A549 (cell line): ENCODE results near the gene NOL7. TPM values are rescaled to one million over a fixed set of nuclear protein-coding genes. Genes with fewer than 3 reads are reported as not detected.
A peak's percentile ranks its signal among the peaks of the same experiment; 100 is the strongest.

ENCODE experiments used
- ATAC-seq, 2 experiments: fragments of 200-7000 bp in 1 of 2; fragments of >200 bp in 1 of 2; cut with Nextera tagmentation in 1 of 2; cut with Tn5 transposase in 1 of 2; 3 replicates each; pipeline versions ENCODE4 v1.8.0 to v1.9.1; 2018 to 2020; ENCODE audit warnings: mild to moderate bottlenecking in 1 of 2, moderate library complexity in 1 of 2
- CTCF ChIA-PET: fragments of 300-600 bp; sonication (Branson Sonifier 250); formaldehyde crosslinking; extraction: SDS; loops from one replicate; lab custom pipeline; 2021; ENCODE audit warnings: antibody characterized with exemption, inconsistent platforms; lab: Yijun Ruan, JAX
- POLR2A ChIA-PET: fragments of 350-600 bp; formaldehyde crosslinking; extraction: SDS; loops from one replicate; lab custom pipeline; 2021; ENCODE audit warnings: antibody characterized with exemption, inconsistent platforms; lab: Yijun Ruan, JAX
- DNase-seq, 2 experiments: peaks; one replicate each; pipeline versions ENCODE4 v3.0.0 to v3.0.0-alpha.2; 2011 to 2016; ENCODE audit warnings: low read depth in 1 of 2, low spot score in 1 of 2
- FAIRE-seq: peaks from 2 replicates; lab custom pipeline; 2011; peaks lifted over from hg19 to GRCh38; lab: Jason Lieb, UNC
- H3K27ac ChIP-seq, 2 experiments: fragments of >200 bp; sonication (Bioruptor Twin); formaldehyde crosslinking; 3 replicates each; pipeline ENCODE4 v1.5.1; 2016 to 2017
- H3K4me1 ChIP-seq: fragments of >200 bp; sonication (Bioruptor Twin); formaldehyde crosslinking; 3 replicates; pipeline ENCODE4 v1.6.1; 2016
- H3K4me2 ChIP-seq: fragments of >200 bp; sonication (Bioruptor Twin); formaldehyde crosslinking; 3 replicates; pipeline ENCODE4 v1.6.1; 2016
- H3K4me3 ChIP-seq: fragments of >200 bp; sonication (Bioruptor Twin); formaldehyde crosslinking; 3 replicates; pipeline ENCODE4 v1.5.1; 2016
- H3K9me3 ChIP-seq: fragments of >200 bp; sonication (Bioruptor Twin); formaldehyde crosslinking; 3 replicates; pipeline ENCODE4 v1.6.1; 2016
- BHLHE40 ChIP-seq: IDR thresholded peaks from 2 replicates; pipeline ENCODE4 v1.6.1; 2012; ENCODE audit warnings: low read depth, low read length, inconsistent platforms
- GATA3 ChIP-seq: IDR thresholded peaks from 2 replicates; pipeline ENCODE4 v1.6.1; 2012; ENCODE audit warnings: borderline replicate concordance
- HOXB5 ChIP-seq: fragments of 250-450 bp; sonication (Bioruptor Pico); IDR thresholded peaks from 2 replicates; pipeline ENCODE4 v1.5.0; 2020; ENCODE audit warnings: mild to moderate bottlenecking, moderate library complexity
- KDM5A ChIP-seq: fragments of 200-600 bp; sonication (generic); IDR thresholded peaks from 2 replicates; pipeline ENCODE4 v1.6.1; 2016; ENCODE audit warnings: antibody characterized with exemption, mild to moderate bottlenecking
- MYC ChIP-seq: IDR thresholded peaks from 2 replicates; pipeline ENCODE4 v1.6.1; 2012; ENCODE audit warnings: mild to moderate bottlenecking, inconsistent platforms, low read length, improper control_type of control experiment, borderline replicate concordance
- PHF8 ChIP-seq: fragments of 200-600 bp; sonication (generic); IDR thresholded peaks from 2 replicates; pipeline ENCODE4 v1.6.1; 2016; ENCODE audit warnings: low read depth, mild to moderate bottlenecking, antibody characterized with exemption, moderate library complexity, borderline replicate concordance
- POLR2A ChIP-seq: IDR thresholded peaks from 2 replicates; pipeline ENCODE4 v1.6.1; 2012; ENCODE audit warnings: mild to moderate bottlenecking, low read length
- REST ChIP-seq: fragments of 200-600 bp; sonication (generic); IDR thresholded peaks from 2 replicates; pipeline ENCODE4 v1.6.1; 2016; ENCODE audit warnings: antibody characterized with exemption, mild to moderate bottlenecking, moderate library complexity
- RFX5 ChIP-seq: fragments of 450-650 bp; IDR thresholded peaks from 2 replicates; pipeline ENCODE4 v1.7.1; 2014; ENCODE audit warnings: antibody characterized with exemption, mild to moderate bottlenecking, moderate library complexity
- WGBS: methylation state at CpG from one replicate; pipeline ENCODE4 v1.1.6; 2017; ENCODE audit errors: missing lambda C conversion rate; 5-methylcytosine and 5-hydroxymethylcytosine counted together
- polyA plus RNA-seq, 4 experiments: library from polyadenylated mRNA; depleted of rRNA in 3 of 4; stranded (reverse); fragments of >200 nt; fragmentation: RNase III in 1 of 4; extraction: RNeasy Plus Mini Kit Qiagen cat#74134 plus additional on column Dnase treatment in 1 of 4; gene quantifications; 2 replicates in 3 of 4; 3 replicates in 1 of 4; pipeline ENCODE4 v1.2.3, GENCODE V29; 2011 to 2017
- TF ChIP-seq, protein P1 (sequence below): fragments of >200 bp; sonication (Bioruptor Twin); formaldehyde crosslinking; IDR thresholded peaks from 3 replicates; pipeline ENCODE4 v1.5.1; 2016
- TF ChIP-seq, protein P2 (sequence below): fragments of >200 bp; sonication (Bioruptor Twin); formaldehyde crosslinking; IDR thresholded peaks from 2 replicates; pipeline ENCODE4 v1.6.1; 2016
- TF ChIP-seq, protein P3 (sequence below): fragments of 450-650 bp; IDR thresholded peaks from 2 replicates; pipeline ENCODE4 v1.6.1; 2014; ENCODE audit warnings: antibody characterized with exemption

NOL7 gene
- polyA plus RNA-seq, 2 of the 4 experiments (the other 2 are of a cell fraction): 75.1 to 85.9 TPM

GRCh38 chr6:13613029-13613594, 2.0 kb upstream of the NOL7 start (continued):
- no peak for TF ChIP-seq REST

DNA sequence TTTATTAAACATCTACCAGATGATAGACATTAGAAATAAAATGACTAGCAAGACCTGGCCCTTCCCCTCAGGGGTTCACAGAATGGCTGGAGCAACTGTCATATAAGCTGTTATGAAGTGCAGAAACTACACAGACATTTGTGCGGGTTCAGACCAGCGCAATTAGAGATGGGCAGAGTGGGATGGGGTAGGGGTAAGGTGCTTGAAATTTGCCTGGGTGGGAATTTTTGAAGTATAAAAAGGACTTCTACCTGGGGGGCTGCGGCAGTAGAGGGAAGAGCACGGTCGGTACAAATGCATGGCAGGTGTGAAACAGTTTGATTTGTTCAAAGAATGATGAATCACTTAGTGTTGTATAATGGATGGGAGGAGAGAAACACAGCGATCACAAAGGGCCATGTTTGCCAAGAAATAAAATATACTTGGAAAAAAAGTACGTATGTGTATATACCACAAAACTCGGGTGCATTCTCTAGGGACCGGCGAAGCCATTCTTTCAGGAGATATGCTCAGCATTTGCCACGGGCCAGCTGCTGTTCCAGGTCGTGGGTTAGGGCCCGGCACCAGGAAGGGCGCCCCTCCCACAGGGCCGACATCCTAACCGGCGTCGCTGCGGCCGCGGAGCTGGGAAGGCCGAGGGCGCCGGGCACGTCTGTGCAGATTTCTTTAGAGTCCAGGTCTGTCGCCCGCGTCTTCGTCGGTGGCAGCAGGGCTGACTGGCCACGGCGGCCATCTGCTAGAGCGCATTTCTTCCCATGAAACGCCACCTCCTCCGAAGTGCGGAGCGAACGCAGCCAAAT, 809 bp upstream of the NOL7 start:
- peaks cover 10% of the 10 kb centered on the region; the same call in 2 of the 3 replicates for H3K4me1 ChIP-seq
- no peak for FAIRE-seq
- H3K27ac ChIP-seq: peak overlapping the region; percentile 84 to 99
- CTCF ChIA-PET: interaction anchor here (0.7 to 4.1 kb wide), 12 partner anchors 10 to 420 kb away, joined by 3 to 22 read pairs (median 4); partner anchors contain the start of gene SIRT5
- TF ChIP-seq, protein P1, sequence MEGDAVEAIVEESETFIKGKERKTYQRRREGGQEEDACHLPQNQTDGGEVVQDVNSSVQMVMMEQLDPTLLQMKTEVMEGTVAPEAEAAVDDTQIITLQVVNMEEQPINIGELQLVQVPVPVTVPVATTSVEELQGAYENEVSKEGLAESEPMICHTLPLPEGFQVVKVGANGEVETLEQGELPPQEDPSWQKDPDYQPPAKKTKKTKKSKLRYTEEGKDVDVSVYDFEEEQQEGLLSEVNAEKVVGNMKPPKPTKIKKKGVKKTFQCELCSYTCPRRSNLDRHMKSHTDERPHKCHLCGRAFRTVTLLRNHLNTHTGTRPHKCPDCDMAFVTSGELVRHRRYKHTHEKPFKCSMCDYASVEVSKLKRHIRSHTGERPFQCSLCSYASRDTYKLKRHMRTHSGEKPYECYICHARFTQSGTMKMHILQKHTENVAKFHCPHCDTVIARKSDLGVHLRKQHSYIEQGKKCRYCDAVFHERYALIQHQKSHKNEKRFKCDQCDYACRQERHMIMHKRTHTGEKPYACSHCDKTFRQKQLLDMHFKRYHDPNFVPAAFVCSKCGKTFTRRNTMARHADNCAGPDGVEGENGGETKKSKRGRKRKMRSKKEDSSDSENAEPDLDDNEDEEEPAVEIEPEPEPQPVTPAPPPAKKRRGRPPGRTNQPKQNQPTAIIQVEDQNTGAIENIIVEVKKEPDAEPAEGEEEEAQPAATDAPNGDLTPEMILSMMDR: no peak
- TF ChIP-seq, protein P2, sequence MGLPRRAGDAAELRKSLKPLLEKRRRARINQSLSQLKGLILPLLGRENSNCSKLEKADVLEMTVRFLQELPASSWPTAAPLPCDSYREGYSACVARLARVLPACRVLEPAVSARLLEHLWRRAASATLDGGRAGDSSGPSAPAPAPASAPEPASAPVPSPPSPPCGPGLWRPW: no peak
- TF ChIP-seq PHF8: peak; percentile 49; the same call in 1 of the 2 replicates
- TF ChIP-seq GATA3: no peak
- TF ChIP-seq, protein P3, sequence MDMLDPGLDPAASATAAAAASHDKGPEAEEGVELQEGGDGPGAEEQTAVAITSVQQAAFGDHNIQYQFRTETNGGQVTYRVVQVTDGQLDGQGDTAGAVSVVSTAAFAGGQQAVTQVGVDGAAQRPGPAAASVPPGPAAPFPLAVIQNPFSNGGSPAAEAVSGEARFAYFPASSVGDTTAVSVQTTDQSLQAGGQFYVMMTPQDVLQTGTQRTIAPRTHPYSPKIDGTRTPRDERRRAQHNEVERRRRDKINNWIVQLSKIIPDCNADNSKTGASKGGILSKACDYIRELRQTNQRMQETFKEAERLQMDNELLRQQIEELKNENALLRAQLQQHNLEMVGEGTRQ: no peak
- no peaks in the 10 kb centered on the region for H3K9me3 ChIP-seq
- H3K4me3 ChIP-seq: peak overlapping the region; percentile 94
- peak in 1 of 2 experiments; percentile 23 for DNase-seq
- WGBS: 6% methylated on average over 17 of the region's 38 CpGs
- peak; percentile 67 to 72 for ATAC-seq
- POLR2A ChIA-PET: interaction anchor here (0.8 to 2.4 kb wide), 14 partner anchors 7 to 312 kb away, joined by 3 to 40 read pairs (median 4); partner anchors contain the start of genes GFOD1, MCUR1, RANBP9 and SIRT5
- peak overlapping the region; percentile 84 for H3K4me2 ChIP-seq

GRCh38 chr6:13615792-13616120, 621 bp downstream of the NOL7 start:
- peaks cover 10% of the 10 kb centered on the region; the same call in 2 of the 3 replicates for H3K4me1 ChIP-seq
- ATAC-seq: peak; percentile 51 to 72; a peak in 5 of 6 replicates
- ChIA-PET CTCF (interaction anchor here (0.6 to 4.1 kb wide), 17 partner anchors 9 to 288 kb away, joined by 3 to 22 read pairs (median 4); partner anchors contain the start of gene SIRT5), POLR2A (interaction anchor here (0.7 to 2.4 kb wide), 13 partner anchors 9 to 477 kb away, joined by 3 to 40 read pairs (median 5); partner anchors contain the start of genes GFOD1, MCUR1, RANBP9 and SIRT5)
- peak overlapping the region; percentile 73 for H3K4me2 ChIP-seq
- TF ChIP-seq HOXB5 (CRISPR knock-in tag) (no peak), POLR2A (no peak), KDM5A (no peak), BHLHE40 (no peak), RFX5 (no peak), MYC (no peak)
- H3K4me3 ChIP-seq: peak overlapping the region; percentile 94
- DNase-seq: peak in 1 of 2 experiments; percentile 13
- under 1% methylated on average over 14 of the region's 14 CpGs for WGBS
- H3K27ac ChIP-seq: peak overlapping the region; percentile 84 to 99
- FAIRE-seq: no peak
- H3K9me3 ChIP-seq: no peaks in the 10 kb centered on the region
